Endothelial cell of umbilical vein (primary cell): ENCODE results near the gene OTUB1. TPM values are rescaled to one million over a fixed set of nuclear protein-coding genes. Genes with fewer than 3 reads are reported as not detected.

Source experiments
- BruUV-seq: library from RNA; stranded (reverse); fragments of 400-500 nt; replicated peaks from 2 replicates; lab custom pipeline; 2021; lab: Mats Ljungman, UMichigan
- CTCF ChIA-PET: fragments of 300-600, 350-600 bp; sonication (Branson Sonifier 250); formaldehyde crosslinking; loops from one replicate; lab custom pipeline; 2021; ENCODE audit warnings: antibody characterized with exemption, inconsistent platforms; lab: Charles Lee
- POLR2A ChIA-PET: fragments of 300-600, 350-600 bp; sonication (Branson Sonifier 250); formaldehyde crosslinking; loops from one replicate; lab custom pipeline; 2021; ENCODE audit warnings: antibody characterized with exemption, inconsistent platforms; lab: Charles Lee
- DNase-seq: peaks from one replicate; pipeline ENCODE4 v3.0.0-alpha.2; 2011; ENCODE audit warnings: low read depth, low spot score
- FAIRE-seq: peaks from 2 replicates; lab custom pipeline; 2011; peaks lifted over from hg19 to GRCh38; lab: Jason Lieb, UNC
- H2AFZ ChIP-seq: 2 replicates; pipeline ENCODE4 v1.6.0; 2012; ENCODE audit warnings: low read depth, low read length, control low read depth, inconsistent platforms
- H3K27ac ChIP-seq: 2 replicates; pipeline ENCODE4 v1.5.1; 2011; ENCODE audit warnings: low read depth, mild to moderate bottlenecking, control low read depth, low read length, moderate library complexity; ENCODE audit not compliant: insufficient read depth
- H3K27me3 ChIP-seq, 2 experiments: 2 replicates each; pipeline versions ENCODE4 v1.6.0 to v1.6.1; 2011; ENCODE audit warnings: low read length in 2 of 2, mixed read lengths in 1 of 2; ENCODE audit not compliant: control insufficient read depth in 2 of 2, insufficient read depth in 2 of 2
- H3K36me3 ChIP-seq, 2 experiments: 2 replicates in 1 of 2; 3 replicates in 1 of 2; pipeline ENCODE4 v1.5.1; 2011; ENCODE audit warnings: low read length in 2 of 2, mild to moderate bottlenecking in 1 of 2, moderate library complexity in 1 of 2; ENCODE audit not compliant: control insufficient read depth in 2 of 2, insufficient read depth in 2 of 2; ENCODE audit errors: extremely low read depth in 1 of 2
- H3K4me1 ChIP-seq: 3 replicates; pipeline ENCODE4 v1.5.1; 2011; ENCODE audit warnings: mild to moderate bottlenecking, low read length; ENCODE audit not compliant: control insufficient read depth, insufficient read depth; ENCODE audit errors: extremely low read depth
- H3K4me2 ChIP-seq: 2 replicates; pipeline ENCODE4 v1.6.1; 2011; ENCODE audit warnings: low read length, control low read depth, mixed read lengths; ENCODE audit not compliant: insufficient read depth
- H3K4me3 ChIP-seq, 3 experiments: fragments of 200-600 bp in 1 of 3; sonication (generic), shearing (Covaris generic) in 1 of 3; replicated peaks in 1 of 3; 2 replicates each; pipeline ENCODE4 v1.5.1; 2011 to 2016; ENCODE audit warnings: control low read depth in 3 of 3, low read length in 3 of 3, mild to moderate bottlenecking in 2 of 3, inconsistent platforms in 1 of 3, low read depth in 1 of 3, moderate library complexity in 1 of 3; ENCODE audit not compliant: insufficient read depth in 1 of 3
- H3K79me2 ChIP-seq: 2 replicates; pipeline ENCODE4 v1.6.0; 2012; ENCODE audit warnings: low read length, inconsistent platforms; ENCODE audit not compliant: control insufficient read depth, insufficient read depth
- H3K9ac ChIP-seq: replicated peaks from 2 replicates; pipeline ENCODE3; 2011; ENCODE audit warnings: low read length, control low read depth; ENCODE audit not compliant: insufficient read depth; ENCODE audit errors: extremely low read depth
- H3K9me1 ChIP-seq: replicated peaks from 3 replicates; pipeline ENCODE4 v1.6.0; 2011; ENCODE audit warnings: mild to moderate bottlenecking, low read length; ENCODE audit not compliant: control insufficient read depth, insufficient read depth; ENCODE audit errors: extremely low read depth
- H3K9me3 ChIP-seq: replicated peaks from 2 replicates; pipeline ENCODE4 v1.5.1; 2012; ENCODE audit warnings: low read length, inconsistent platforms; ENCODE audit not compliant: control insufficient read depth, insufficient read depth
- H4K20me1 ChIP-seq: replicated peaks from 2 replicates; pipeline ENCODE3; 2011; ENCODE audit warnings: mild to moderate bottlenecking, low read length; ENCODE audit not compliant: control insufficient read depth, insufficient read depth; ENCODE audit errors: extremely low read depth
- CTCF ChIP-seq, 2 donors: IDR thresholded peaks; 1 replicate in 1 of 2; 2 replicates in 1 of 2; pipeline ENCODE4 v1.5.1; 2011; ENCODE audit warnings: low read length in 2 of 2, mild to moderate bottlenecking in 2 of 2, moderate library complexity in 2 of 2, control low read depth in 1 of 2, inconsistent platforms in 1 of 2, low read depth in 1 of 2; ENCODE audit not compliant: insufficient read depth in 1 of 2; ENCODE audit errors: extremely low read depth in 1 of 2
- FOS ChIP-seq: IDR thresholded peaks from 2 replicates; pipeline ENCODE4 v1.6.1; 2011; ENCODE audit warnings: mild to moderate bottlenecking, low read length, moderate library complexity, borderline replicate concordance; ENCODE audit not compliant: insufficient read depth
- GATA2 ChIP-seq: IDR thresholded peaks from 2 replicates; pipeline ENCODE4 v1.7.0; 2011; ENCODE audit warnings: low read depth, mild to moderate bottlenecking, moderate library complexity, mixed read lengths, low read length; ENCODE audit not compliant: insufficient read length, insufficient read depth
- JUN ChIP-seq: IDR thresholded peaks from 2 replicates; pipeline ENCODE4 v1.6.1; 2011; ENCODE audit warnings: borderline replicate concordance, low read depth; ENCODE audit not compliant: insufficient read length, insufficient read depth
- MAX ChIP-seq: IDR thresholded peaks from 2 replicates; pipeline ENCODE4 v1.6.1; 2011; ENCODE audit not compliant: insufficient read depth, insufficient read length
- MYC ChIP-seq: IDR thresholded peaks from one replicate; pipeline ENCODE4 v1.6.1; 2011; ENCODE audit warnings: mild to moderate bottlenecking, low read depth, low read length
- POLR2A ChIP-seq: IDR thresholded peaks from 2 replicates; pipeline ENCODE4 v1.6.1; 2012; ENCODE audit warnings: low read depth, mild to moderate bottlenecking, control low read depth, low read length
- POLR2AphosphoS5 ChIP-seq: IDR thresholded peaks from 2 replicates; pipeline ENCODE4 v1.6.1; 2012; ENCODE audit warnings: low read depth, mild to moderate bottlenecking, control low read depth, low read length, moderate library complexity; ENCODE audit not compliant: insufficient read depth
- dilution Hi-C: fragments of 300-500 bp; cut with MboI; formaldehyde crosslinking; loops from one replicate; pipeline ENCODE4 v1.15.0; 2019; ENCODE audit warnings: low sequenced_read_pairs; ENCODE audit not compliant: extremely low pct_ligation_motif_present
- intact Hi-C: fragments of 100-400 bp; cut with micrococcal nuclease; formaldehyde crosslinking; loops from one replicate; pipeline ENCODE4 v1.10.0; 2022
- polyA plus RNA-seq, 4 experiments: library from polyadenylated mRNA; depleted of rRNA in 3 of 4; stranded (reverse) in 3 of 4; unstranded in 1 of 4; fragments of >200 nt; gene quantifications; 2 replicates each; pipeline versions ENCODE4 v1.2.1 to v1.2.3, GENCODE V29; 2011 to 2012; ENCODE audit warnings: missing spikeins in 1 of 4
- total RNA-seq: library from RNA; stranded (reverse); gene quantifications from 2 replicates; pipeline ENCODE4 v1.2.3, GENCODE V29; 2021

OTUB1 gene
- total and polyA plus RNA-seq, 2 donors (not counting 3 experiments of a cell fraction or from before 2014, with no cell fraction given), result 81.9 to 256 TPM

- intact Hi-C loops, result no loop called here
- no peak for FAIRE-seq
- H3K36me3 ChIP-seq, result no peaks in the 10 kb centered on the region
- no TSS peak for BruUV-seq
- no peaks in the 10 kb centered on the region for H3K27me3 ChIP-seq
- no peak for TF ChIP-seq CTCF (IDR thresholded peaks at IDR 0.05; ENCODE audit: extremely low read depth in 1 of 2, insufficient read depth in 1 of 2, low read depth in 1 of 2, low read length in 2 of 2)
- no peak for TF ChIP-seq POLR2AphosphoS5
- TF ChIP-seq GATA2, result no peak
- no peak for TF ChIP-seq MYC
- no peak for TF ChIP-seq POLR2A
- TF ChIP-seq MAX, result no peak
- no peak for TF ChIP-seq JUN
- TF ChIP-seq FOS, result no peak
- H3K79me2 ChIP-seq, result no peaks in the 10 kb centered on the region
- POLR2A ChIA-PET, result no interaction called here
- CTCF ChIA-PET, result no interaction called here
- no peak overlapping the region for H3K4me3 ChIP-seq
- peaks cover 10% of the 10 kb centered on the region for H3K4me1 ChIP-seq
- no peak overlapping the region for H3K27ac ChIP-seq
- no peak for DNase-seq
- H2AFZ ChIP-seq, result no peak overlapping the region
- H3K4me2 ChIP-seq, result no peak overlapping the region
- H3K9ac ChIP-seq, result no peak overlapping the region
- no peaks in the 10 kb centered on the region for H3K9me1 ChIP-seq
- H3K9me3 ChIP-seq, result no peaks in the 10 kb centered on the region
- dilution Hi-C loops, result no loop called here
- H4K20me1 ChIP-seq, result no peaks in the 10 kb centered on the region
Observed at GRCh38 chr11:64010783-64011182, 24.5 kb downstream of the OTUB1 start.
